ENCODE data around the gene PRC1.
"Not testable (repeated sequence)": the region's sequence is repeated elsewhere in the genome, so short reads cannot be mapped to it uniquely, and the experiment has no call there.

Gene PRC1

GRCh38 chr15:90994417-90995311, at the start of gene PRC1:
PRC1 (minus strand) TSS chr15:90994535; CDS start chr15:90994417, 118 bp downstream.
- DNase-seq, result peak; percentile 74

- no peak for DNase-seq
Measured at GRCh38 chr15:91043202-91043874, 49.0 kb upstream of the PRC1 start.

GRCh38 chr15:91040856-91041255, 46.5 kb upstream of the PRC1 start:
- no peak for DNase-seq

- DNase-seq, result no peak
Measured at GRCh38 chr15:91039996-91040395, 45.7 kb upstream of the PRC1 start.

- DNase-seq, result no peak
Measured at GRCh38 chr15:91032919-91033803, 38.8 kb upstream of the PRC1 start.

GRCh38 chr15:91031796-91032195, 37.5 kb upstream of the PRC1 start:
- DNase-seq, result no peak

- no peak for DNase-seq
Measured at GRCh38 chr15:91027677-91028076, 33.3 kb upstream of the PRC1 start.

- no peak for DNase-seq
Measured at GRCh38 chr15:91023720-91024119, 29.4 kb upstream of the PRC1 start.

- DNase-seq, result no peak
Measured at GRCh38 chr15:91022832-91023129, 28.4 kb upstream of the PRC1 start.

GRCh38 chr15:91022075-91022831, 27.9 kb upstream of the PRC1 start, which contains the start of gene VPS33B:
VPS33B (minus strand) TSS chr15:91022594; CDS start chr15:91022249, 345 bp downstream.
- DNase-seq, result peak; percentile 35

GRCh38 chr15:91021516-91022074, 27.3 kb upstream of the PRC1 start:
- no peak for DNase-seq

- DNase-seq, result no peak
Measured at GRCh38 chr15:91018158-91018557, 23.8 kb upstream of the PRC1 start.

GRCh38 chr15:91017716-91018115, 23.4 kb upstream of the PRC1 start:
- DNase-seq, result no peak

GRCh38 chr15:91013701-91014100, 19.4 kb upstream of the PRC1 start:
- not testable (repeated sequence) for DNase-seq

- no peak for DNase-seq
Measured at GRCh38 chr15:91007266-91007665, 12.9 kb upstream of the PRC1 start.

GRCh38 chr15:91001209-91001608, 6.9 kb upstream of the PRC1 start:
- DNase-seq, result no peak

GRCh38 chr15:90998737-90999136, 4.4 kb upstream of the PRC1 start:
- DNase-seq, result no peak

GRCh38 chr15:90994059-90994416, 297 bp downstream of the PRC1 start:
- DNase-seq, result no peak

GRCh38 chr15:90991587-90992285, 2.6 kb downstream of the PRC1 start:
- no peak for DNase-seq

GRCh38 chr15:90990446-90990845, 3.9 kb downstream of the PRC1 start:
- DNase-seq, result no peak

- DNase-seq, result no peak
Measured at GRCh38 chr15:90989040-90989768, 5.1 kb downstream of the PRC1 start.

Data from SIG-M5 (cell line).